GM23338 (cell line): ENCODE data around the gene ZFHX3.

ENCODE experiments used
- EZH2 ChIP-seq: fragments of 200-600 bp; sonication (generic); IDR thresholded peaks from one replicate; pipeline ENCODE4 v1.8.0; 2017; ENCODE audit warnings: antibody characterized with exemption, mild to moderate bottlenecking, low read depth; ENCODE audit not compliant: unreplicated experiment
- EZH2phosphoT487 ChIP-seq: fragments of 200-600 bp; sonication (generic); IDR thresholded peaks from one replicate; pipeline ENCODE4 v1.8.1; 2018; ENCODE audit warnings: antibody characterized with exemption; ENCODE audit not compliant: unreplicated experiment
- NANOG ChIP-seq: IDR thresholded peaks from 2 replicates; pipeline ENCODE4 v1.6.1; 2016; ENCODE audit warnings: antibody characterized with exemption, borderline replicate concordance
- POLR2AphosphoS5 ChIP-seq: IDR thresholded peaks from 2 replicates; pipeline ENCODE4 v1.6.1; 2016; ENCODE audit warnings: antibody characterized with exemption, low read depth
- STAT1 ChIP-seq: IDR thresholded peaks from one replicate; pipeline ENCODE4 v1.6.1; 2016; ENCODE audit warnings: antibody characterized with exemption; ENCODE audit not compliant: unreplicated experiment
- ZNF331 ChIP-seq: fragments of 250-450 bp; sonication (Bioruptor Pico); IDR thresholded peaks from 2 replicates; pipeline ENCODE4 v1.5.0; 2020; ENCODE audit warnings: low read depth, mild to moderate bottlenecking, moderate library complexity
- TF ChIP-seq, protein P1 (sequence below), 2 experiments: fragments of 200-600 bp in 1 of 2; sonication (generic) in 1 of 2; conservative IDR thresholded peaks; 2 replicates each; pipeline versions ENCODE4 v1.5.1 to v1.6.1; 2016 to 2017; ENCODE audit warnings: antibody characterized with exemption in 2 of 2, low read depth in 2 of 2, mild to moderate bottlenecking in 2 of 2, moderate library complexity in 1 of 2
- TF ChIP-seq, protein P2 (sequence below): IDR thresholded peaks from one replicate; pipeline ENCODE4 v1.6.1; 2018; ENCODE audit warnings: antibody characterized with exemption; ENCODE audit not compliant: unreplicated experiment
- TF ChIP-seq, protein P3 (sequence below): IDR thresholded peaks from 2 replicates; pipeline ENCODE4 v1.6.1; 2016; ENCODE audit warnings: antibody characterized with exemption

DNA sequence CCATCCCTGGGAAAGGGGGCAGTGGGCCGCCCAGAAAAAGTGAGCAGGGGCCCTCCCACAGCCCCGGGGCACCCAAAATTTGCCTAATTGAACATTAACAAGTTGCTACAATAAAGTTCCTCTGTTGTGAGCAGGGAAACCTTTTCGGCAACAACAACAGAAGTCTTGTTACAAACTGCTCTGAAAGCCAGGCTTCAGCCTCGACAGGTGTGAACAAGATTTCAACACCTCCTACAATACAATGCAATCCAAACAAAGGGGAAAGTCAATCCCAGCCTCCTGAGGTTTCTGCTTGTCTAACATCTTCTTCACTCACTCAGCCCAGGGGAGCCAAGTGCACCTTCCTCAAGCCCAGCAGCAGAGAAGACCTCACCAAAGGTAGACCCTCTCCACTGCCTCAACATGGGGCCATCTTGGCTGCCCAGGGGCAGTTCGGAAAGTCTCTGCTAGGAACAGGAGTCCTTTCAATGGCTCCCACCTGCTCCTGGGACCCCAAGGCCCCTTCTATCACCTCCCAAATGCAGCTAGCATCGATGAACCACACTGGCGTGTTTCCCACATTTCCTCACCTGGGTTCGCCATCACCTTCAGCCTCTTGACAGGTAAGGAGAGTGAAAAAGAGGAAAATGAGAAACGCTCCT is 19.1 kb downstream of the ZFHX3 start:
- TF ChIP-seq, protein P1, sequence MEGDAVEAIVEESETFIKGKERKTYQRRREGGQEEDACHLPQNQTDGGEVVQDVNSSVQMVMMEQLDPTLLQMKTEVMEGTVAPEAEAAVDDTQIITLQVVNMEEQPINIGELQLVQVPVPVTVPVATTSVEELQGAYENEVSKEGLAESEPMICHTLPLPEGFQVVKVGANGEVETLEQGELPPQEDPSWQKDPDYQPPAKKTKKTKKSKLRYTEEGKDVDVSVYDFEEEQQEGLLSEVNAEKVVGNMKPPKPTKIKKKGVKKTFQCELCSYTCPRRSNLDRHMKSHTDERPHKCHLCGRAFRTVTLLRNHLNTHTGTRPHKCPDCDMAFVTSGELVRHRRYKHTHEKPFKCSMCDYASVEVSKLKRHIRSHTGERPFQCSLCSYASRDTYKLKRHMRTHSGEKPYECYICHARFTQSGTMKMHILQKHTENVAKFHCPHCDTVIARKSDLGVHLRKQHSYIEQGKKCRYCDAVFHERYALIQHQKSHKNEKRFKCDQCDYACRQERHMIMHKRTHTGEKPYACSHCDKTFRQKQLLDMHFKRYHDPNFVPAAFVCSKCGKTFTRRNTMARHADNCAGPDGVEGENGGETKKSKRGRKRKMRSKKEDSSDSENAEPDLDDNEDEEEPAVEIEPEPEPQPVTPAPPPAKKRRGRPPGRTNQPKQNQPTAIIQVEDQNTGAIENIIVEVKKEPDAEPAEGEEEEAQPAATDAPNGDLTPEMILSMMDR (conservative IDR thresholded peaks at IDR 0.05; ENCODE audit: low read depth in 2 of 2) = no peak
- TF ChIP-seq POLR2AphosphoS5 (no peak), EZH2phosphoT487 (no peak), ZNF331 (CRISPR knock-in tag) (no peak), NANOG (no peak), STAT1 (no peak), EZH2 (no peak)
- TF ChIP-seq, protein P2, sequence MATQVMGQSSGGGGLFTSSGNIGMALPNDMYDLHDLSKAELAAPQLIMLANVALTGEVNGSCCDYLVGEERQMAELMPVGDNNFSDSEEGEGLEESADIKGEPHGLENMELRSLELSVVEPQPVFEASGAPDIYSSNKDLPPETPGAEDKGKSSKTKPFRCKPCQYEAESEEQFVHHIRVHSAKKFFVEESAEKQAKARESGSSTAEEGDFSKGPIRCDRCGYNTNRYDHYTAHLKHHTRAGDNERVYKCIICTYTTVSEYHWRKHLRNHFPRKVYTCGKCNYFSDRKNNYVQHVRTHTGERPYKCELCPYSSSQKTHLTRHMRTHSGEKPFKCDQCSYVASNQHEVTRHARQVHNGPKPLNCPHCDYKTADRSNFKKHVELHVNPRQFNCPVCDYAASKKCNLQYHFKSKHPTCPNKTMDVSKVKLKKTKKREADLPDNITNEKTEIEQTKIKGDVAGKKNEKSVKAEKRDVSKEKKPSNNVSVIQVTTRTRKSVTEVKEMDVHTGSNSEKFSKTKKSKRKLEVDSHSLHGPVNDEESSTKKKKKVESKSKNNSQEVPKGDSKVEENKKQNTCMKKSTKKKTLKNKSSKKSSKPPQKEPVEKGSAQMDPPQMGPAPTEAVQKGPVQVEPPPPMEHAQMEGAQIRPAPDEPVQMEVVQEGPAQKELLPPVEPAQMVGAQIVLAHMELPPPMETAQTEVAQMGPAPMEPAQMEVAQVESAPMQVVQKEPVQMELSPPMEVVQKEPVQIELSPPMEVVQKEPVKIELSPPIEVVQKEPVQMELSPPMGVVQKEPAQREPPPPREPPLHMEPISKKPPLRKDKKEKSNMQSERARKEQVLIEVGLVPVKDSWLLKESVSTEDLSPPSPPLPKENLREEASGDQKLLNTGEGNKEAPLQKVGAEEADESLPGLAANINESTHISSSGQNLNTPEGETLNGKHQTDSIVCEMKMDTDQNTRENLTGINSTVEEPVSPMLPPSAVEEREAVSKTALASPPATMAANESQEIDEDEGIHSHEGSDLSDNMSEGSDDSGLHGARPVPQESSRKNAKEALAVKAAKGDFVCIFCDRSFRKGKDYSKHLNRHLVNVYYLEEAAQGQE = no peak
- TF ChIP-seq, protein P3, sequence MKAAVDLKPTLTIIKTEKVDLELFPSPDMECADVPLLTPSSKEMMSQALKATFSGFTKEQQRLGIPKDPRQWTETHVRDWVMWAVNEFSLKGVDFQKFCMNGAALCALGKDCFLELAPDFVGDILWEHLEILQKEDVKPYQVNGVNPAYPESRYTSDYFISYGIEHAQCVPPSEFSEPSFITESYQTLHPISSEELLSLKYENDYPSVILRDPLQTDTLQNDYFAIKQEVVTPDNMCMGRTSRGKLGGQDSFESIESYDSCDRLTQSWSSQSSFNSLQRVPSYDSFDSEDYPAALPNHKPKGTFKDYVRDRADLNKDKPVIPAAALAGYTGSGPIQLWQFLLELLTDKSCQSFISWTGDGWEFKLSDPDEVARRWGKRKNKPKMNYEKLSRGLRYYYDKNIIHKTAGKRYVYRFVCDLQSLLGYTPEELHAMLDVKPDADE = no peak
